Hematopoietic multipotent progenitor cell treated with erythropoietin and hydrocortisone succinate and interleukin-3 and kit ligand, for 15 days (in vitro differentiated cells): ENCODE results near the gene CFAP20DC.
"Not testable (repeated sequence)": the region's sequence is repeated elsewhere in the genome, so short reads cannot be mapped to it uniquely, and the experiment has no call there.

ENCODE experiments used
- DNase-seq: peaks from one replicate; pipeline ENCODE4 v3.0.0-alpha.2; 2015; ENCODE audit warnings: low spot score

CFAP20DC gene

DNA sequence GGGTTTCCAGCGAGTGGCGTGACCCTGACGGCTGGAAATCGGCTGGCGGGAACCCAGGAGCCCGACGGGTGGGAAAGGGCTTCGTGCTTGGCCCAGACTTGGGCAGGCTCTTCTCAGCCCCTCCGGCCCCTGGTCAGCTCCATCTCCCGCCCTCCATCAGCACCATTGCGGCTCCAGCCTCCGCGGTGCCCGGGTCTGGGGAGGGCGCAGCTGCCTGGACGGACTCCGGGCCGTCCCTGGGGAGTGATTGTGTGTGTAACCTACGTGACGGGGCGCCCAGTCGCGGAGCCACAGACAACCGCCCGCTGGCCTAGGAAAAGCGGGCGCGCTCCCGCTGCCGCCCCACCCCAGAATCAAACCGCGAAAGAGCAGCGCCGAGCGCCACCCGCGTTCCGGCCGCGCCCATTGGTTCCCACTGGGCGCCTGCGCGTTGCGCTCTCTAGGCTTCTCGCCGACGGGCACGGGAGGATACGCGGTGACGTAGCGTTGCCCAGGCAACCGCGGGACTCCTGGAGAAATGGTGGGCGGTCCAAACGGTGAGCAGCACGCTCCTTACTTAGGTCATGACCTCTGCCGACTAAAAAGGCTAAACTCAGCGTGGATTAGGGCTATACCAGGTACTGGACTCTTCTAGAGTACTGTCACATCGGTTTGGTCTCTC lies at the start of gene CFAP20DC:
Gene CFAP20DC, minus strand, starts transcription at position 355 of the 661 bp plus-strand sequence. CDS start 394 bp downstream, outside the sequence.
- peak; percentile 96 for DNase-seq

DNA sequence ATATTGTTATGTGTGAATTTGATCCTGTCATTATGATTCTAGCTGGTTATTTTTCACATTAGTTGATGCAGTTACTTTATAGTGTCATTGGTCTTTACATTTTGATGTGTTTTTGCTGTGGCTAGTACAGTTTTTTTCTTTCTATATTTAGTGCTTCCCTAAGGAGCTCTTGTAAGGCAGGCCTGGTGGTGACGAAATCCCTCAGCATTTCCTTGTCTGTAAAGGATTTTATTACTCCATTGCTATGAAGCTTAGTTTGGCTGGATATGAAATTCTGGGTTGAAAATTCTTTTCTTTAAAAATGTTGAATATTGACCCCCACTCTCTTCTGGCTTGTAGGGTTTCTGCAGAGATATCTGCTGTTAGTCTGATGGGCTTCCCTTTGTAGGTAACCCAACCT lies 48.7 kb upstream of the CFAP20DC start:
- not testable (repeated sequence) for DNase-seq

DNA sequence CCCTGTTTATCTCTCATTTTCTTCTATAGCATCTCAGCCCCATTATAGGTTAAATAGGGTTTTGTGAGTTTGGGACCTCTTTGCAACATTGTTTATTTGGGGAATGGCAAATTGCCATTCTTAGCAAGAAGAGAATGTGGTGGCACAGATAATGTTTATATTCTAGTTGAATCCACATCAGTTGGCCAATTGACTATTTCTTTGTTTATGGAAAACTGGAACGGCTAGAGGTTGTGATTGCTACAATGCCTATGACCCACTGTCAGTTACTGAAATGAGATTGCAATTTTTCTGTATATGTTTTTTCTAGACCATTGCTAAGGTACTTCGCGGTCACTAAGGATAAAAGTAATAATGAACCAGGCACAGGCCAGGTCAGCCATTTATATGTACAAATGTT lies 44.6 kb upstream of the CFAP20DC start:
- no peak for DNase-seq

DNA sequence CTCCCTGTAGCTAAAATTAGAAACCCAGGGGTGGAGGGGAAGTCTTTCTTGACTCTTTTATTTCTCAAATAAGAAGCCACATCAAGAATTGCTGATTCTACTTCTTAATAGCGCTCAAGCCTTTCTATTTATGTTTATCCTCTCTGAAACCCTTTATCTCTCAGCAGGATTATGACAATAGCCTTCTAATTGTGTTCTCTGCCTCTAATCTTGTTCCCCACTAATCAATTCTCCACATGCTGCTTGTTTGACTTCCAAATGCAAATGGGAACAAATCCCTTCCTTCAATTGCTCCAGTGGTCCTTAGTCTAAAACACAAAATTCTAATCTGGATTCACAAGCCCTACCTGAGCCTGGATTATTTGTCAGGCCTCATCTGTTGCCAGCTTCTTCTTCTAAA lies 43.7 kb upstream of the CFAP20DC start:
- DNase-seq: no peak

DNA sequence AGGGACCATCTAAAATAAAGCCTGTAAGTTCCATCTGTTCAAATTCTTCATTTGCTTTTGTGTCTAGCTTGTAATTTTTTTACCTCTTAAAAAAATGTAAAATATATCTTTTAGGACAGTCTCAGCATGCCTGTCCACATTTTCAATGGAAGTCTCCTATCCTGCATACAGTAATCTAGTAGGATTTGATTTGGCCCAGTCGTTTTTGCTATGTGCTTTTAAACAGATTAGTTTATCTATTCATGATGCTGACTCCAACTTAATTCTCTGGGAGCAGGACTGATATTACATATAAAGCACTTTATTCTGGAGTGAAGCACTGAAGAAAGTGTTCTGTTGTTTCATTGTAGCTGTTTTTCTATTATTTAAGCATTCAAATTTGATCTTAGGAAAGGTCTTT lies 38.9 kb upstream of the CFAP20DC start:
- DNase-seq: no peak

DNA sequence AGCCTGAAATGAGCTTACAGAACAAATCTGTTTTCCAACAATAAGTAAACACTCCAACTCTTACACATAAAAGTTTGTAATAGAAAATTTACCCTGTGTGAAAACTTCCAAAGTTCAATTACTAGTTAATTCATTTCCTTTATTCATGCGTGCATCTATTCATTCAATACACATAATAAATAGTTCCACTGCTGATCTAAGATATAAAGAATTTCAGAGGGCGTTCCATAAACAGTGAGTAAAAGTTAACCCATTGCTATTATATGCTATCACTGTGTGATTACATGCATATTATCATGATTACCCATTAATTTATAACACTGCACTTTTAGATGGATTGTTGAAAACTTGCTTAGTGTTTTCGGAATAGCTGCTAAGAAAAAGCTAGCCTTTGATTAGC lies 36.2 kb upstream of the CFAP20DC start:
- no peak for DNase-seq

DNA sequence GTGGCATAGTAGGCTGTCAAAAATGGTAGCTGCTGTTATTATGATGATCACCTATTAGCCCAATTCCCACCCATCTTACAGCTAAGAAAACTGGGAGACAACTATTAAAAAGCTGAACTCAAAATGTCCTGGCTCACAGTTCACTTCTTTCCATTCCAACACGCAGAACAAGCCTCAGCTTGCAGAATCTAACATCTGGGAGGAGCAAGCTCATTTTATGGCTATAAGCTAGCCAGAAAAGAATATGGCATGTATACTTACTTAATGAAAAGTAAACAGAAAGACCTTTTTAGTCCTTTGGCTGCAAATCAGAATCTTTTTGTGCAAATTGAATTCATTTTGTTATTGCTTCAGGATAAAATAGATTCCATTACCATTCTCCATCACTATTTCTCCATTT lies 34.8 kb upstream of the CFAP20DC start:
- DNase-seq: no peak

DNA sequence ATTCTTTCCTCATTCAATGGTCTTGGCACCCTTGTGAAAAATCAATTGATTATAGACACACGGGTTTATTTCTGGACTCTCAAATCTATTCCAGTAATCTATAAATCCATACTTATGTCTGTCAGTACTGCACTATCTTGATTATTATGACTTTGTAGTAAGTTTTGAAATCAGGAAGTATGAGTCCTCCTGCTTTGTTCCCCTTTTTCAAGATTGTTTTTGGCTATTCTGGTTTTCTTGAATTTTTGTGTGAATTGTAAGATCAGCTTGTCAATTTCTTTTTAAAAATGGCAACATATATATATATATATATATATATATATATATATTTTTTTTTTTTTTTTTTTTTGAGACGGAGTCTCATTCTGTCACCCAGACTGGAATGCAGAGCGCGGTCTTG lies 32.3 kb upstream of the CFAP20DC start:
- DNase-seq: no peak

DNA sequence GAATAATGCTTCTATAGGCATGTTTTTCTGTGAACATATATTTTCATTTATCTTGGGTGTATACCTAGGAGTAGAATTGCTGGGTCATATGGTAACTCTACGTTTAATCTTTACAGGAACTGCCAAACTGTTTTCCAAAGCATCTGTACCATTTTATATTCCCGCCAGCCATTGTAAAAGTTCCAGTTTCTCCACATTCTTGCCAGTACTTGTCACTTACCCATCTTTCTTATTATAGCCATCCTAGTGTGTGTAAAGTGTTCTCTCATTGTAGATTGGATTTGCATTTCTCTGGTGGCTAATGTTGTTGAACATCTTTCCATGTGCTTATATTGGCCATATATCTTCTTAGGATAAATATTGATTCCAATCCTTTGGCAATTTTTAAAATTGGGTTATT lies 31.2 kb upstream of the CFAP20DC start:
- no peak for DNase-seq

DNA sequence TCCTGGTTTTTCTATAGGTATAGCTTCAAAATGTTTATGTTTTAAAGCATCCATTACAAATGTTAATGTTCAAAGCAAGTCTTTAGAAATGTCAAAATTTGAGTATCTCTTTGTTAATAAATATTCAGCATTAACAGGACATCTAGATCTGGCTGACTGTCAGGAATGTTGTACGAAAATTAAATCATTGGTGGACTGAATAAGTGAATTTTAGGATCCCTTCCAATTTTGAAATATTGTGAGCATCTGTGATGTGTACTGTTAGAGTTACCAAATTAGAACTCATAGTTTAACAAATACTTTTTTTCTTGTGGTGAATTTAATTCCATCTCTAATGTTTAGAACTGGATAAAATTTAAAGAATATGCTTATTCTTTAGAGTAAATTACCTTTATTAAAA lies 30.1 kb upstream of the CFAP20DC start:
- DNase-seq: no peak

DNA sequence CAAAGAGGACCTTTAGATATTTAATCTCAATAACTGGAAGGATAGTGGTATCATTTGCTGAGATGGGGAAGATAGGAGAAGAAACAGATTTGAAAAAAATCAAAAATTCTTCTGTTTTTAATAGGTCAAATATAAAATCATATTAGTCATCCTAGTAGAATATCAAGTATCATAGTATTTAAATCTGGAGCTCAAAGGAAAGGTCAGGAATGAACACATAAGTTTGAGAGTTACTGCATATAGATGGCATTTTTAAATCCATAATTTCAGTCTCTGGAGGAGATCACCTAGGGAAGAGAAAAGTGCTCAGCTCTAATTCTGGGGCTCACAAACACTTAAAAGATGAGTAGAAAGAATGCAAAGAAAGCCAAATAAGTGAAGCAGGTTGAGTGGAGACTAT lies 24.9 kb upstream of the CFAP20DC start:
- DNase-seq: no peak

DNA sequence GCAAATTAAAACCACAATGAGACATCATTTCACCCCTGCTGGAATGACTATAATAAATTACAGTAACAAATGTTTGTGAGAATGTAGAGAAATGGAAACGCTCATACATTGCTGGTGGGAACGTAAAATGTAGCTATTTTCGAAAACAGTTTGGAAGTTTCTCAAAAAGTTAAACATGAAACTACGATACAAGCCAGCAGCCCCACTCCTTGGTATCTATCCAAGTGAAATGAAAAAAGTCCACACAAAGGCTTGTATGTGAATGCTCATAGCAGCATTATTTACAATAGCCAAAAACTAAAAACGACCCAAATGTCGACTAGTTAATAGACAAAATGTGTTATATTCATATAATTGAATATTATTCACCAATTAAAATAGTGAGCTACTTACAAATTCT lies 22.9 kb upstream of the CFAP20DC start:
- DNase-seq: no peak

DNA sequence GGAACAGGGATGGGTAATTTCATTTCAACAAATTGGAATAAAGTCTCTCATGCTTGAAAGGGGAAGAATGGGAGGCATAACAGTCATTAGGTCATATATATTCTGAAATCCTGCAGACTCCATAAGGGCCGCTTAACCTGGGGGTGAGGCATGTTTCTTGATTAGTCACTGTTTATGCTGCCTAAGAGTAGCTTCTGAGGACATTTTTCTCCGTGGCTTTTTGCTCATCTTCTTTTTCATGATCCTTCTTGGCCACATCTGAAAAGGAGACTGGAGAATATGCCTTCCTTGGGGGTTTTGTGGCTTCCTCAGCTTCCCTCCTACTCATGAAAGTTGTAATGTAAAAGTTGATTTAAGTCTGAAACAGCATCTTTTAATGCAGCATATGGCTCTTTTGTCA lies 20.0 kb upstream of the CFAP20DC start:
- DNase-seq: no peak

DNA sequence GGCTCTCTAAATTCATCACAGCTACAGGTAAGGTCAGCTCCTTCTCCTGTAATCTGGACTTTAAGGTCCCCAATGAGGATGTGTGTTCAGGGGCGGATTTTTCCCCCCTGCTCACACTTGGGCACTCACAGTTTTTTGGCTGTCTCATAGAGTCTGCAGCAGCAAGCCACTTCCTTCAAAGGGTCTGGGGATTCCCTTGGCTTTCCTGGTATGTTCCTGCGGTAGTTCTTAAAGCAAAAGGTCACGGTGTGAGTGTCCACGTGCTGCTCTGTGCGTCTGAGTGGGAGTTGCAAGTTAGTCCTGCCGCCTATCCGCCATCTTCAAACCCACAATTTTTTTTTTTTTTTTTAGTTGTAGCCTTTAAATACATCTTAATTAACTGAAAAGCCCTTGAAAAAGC lies 15.4 kb upstream of the CFAP20DC start:
- no peak for DNase-seq

DNA sequence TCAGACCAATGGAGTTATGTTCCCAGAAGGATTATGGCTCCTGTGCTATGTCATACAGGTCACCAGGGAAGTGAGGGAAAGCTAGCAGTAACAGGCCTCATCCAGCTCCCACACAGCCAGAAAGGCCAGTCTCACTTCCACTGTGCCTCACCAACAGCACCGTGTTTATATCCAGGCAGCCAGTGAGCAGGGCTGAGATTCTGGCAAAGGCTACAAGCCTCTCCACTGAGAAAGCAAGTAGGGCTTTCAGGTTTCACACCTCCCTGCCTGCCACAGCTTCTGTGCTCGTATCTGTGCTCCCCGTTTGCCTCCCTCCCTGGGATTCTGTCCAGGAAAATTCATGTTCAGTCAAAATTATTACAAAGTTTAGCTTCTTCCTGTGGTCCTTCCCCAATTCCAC lies 14.9 kb upstream of the CFAP20DC start:
- DNase-seq: no peak

DNA sequence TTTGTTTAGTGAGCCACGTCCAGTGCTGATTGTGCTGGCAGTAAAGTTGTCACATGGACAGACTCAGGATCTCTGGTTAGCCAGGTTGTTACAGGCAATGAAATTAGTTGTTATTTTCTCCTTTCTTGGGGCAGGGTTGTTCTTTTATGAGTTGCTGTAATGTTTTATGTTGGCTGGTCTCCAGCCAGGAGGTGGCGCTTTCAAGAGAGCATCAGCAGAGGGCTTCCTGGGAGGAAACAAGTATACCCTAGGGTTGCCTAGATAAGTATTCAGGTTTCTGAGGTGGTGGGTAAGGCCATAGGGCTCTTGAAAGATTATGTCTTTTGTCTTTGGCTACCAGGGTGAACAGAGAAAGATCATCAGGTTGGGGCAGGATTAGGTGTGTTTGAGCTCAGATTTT lies 14.5 kb upstream of the CFAP20DC start:
- DNase-seq: no peak

DNA sequence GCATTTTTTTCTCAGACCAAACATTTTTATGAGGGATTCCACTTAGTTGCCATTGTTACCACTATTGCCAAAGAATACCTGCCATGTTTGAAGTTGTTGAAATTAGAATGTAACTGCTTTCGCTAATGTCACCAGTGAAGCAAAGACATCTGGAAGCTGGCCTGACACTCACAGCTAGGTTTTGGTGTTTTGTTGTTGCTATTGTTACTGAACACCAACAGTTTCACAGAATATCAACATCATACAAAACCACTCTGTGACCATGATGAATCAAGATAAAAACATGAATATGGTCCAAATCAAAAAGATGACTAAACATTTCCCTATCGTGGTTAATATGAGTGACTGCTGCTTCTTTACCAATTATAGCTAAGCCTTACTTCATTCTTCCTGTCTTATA lies 6.9 kb upstream of the CFAP20DC start:
- no peak for DNase-seq

DNA sequence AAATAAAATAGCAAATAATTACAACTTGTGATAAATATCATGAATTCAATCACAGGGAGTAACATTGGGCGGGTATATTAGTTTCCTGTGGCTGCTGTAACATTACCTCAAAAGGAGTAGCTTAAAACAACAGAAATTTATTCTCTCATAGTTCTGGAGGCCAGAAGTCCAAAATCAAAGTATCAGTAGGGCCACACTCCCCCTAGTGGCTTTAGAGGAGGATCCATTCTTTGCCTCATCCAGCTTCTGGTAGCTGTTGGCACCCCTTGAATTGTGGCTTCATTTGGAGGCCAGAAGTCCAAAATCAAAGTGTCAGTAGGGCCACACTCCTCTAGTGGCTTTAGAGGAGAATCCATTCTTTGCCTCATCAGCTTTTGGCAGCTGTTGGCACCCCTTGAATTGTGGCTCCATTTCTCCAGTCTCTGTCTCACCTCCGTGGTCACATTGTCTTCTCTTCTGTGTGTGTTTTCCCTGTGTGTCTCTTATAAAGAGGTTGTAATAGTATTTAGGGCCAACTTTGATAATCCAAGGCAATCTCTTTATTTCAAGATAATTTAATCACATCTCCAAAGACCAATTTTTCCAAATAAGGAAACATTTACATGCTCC lies 3.1 kb upstream of the CFAP20DC start:
- DNase-seq: peak; percentile 70

DNA sequence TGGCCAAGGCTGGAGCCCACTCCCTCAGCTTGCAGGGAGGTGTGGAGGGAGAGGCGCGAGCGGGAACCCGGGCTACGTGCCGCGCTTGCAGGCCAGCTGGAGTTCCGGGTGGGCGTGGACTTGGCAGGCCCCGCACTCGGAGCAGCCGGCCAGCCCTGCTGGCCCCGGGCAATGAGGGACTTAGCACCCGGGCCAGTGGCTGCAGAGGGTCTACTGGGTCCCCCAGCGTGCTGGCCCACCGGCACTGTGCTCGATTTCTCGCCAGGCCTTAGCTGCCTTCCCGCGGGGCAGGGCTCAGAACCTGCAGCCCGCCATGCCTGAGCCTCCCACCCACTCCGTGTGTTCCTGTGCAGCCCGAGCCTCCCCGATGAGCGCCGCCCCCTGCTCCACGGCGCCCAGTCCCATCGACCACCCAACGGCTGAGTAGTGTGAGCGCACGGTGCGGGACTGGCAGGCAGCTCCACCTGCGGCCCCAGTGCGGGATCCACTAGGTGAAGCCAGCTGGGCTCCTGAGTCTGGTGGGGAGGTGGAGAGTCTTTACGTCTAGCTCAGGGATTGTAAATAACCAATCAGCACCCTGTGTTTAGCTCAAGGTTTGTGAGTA lies 1.1 kb upstream of the CFAP20DC start:
- DNase-seq: not testable (repeated sequence)

DNA sequence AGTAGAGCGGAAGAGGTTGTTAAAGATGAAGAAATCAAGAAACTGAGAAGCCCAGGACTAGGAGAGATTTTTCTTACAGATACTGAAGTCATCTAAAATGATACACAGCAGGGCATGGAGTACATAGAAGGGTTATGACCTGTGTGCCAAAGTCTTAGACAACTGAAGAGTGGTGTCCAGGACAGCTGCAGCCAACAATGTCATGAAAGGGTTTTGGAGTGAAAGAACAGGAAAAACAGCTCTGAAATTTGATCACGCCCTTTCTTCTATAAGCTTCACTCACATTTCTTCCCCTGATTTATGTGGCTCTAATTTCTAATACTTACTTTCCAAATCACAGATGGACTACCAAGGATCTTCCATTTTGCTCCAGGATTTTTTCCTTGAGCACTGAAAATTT lies 3.0 kb downstream of the CFAP20DC start:
- DNase-seq: no peak

DNA sequence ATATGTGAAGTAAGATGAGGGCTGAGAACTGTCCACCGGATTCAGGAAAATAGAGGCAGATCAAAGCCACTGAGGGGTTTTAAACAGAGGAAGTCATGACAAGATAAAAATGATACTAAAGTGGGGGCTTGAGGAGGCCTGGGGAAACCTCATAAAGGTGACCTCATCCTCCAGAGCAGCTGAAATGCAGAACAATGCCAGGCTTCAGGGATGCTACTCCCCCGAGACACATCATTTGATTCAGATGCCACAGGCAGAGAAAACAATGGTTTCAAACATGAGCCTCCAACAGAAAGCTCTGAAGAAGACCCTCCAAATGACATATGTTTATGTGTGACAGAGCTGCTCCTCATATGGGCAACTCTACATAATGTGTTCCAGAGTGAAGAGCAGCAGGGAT lies 6.4 kb downstream of the CFAP20DC start:
- DNase-seq: no peak

DNA sequence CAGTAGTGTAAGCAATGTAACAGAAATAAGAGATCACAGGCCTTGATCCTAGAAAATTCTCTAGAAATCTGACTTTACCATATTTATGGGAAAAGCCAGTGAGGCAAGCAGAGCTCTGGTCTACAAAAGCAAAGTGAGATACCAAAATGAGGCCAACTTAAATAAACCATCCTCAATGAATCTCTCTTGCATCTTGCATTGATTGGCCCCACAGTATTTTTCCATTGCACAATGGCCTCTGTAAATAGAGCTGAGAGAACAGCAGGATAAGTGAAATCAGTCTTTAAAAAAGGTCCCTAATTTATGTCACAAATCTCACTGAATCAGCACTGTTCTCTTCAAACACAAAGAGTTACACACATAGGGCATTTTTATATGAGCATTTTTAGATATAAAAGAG lies 8.9 kb downstream of the CFAP20DC start:
- DNase-seq: no peak

DNA sequence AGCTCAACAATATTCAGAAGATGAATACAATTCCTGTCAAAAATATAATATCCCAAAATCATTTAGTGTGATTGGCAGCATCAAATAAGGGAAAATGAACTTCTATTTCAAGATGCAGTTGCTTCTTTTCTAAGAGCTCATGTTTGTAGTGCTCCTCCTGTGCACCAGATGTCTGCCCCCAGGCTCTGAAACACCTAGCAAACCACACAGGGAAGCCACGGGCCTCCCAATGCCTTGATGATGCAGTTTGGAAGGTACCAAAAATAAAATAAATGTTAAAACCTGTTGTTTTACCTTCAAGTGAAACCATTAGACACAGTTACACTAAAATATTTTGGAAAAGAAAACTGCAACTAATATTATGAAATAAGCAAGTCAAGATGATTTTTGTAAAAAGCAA lies 22.2 kb downstream of the CFAP20DC start:
- no peak for DNase-seq

DNA sequence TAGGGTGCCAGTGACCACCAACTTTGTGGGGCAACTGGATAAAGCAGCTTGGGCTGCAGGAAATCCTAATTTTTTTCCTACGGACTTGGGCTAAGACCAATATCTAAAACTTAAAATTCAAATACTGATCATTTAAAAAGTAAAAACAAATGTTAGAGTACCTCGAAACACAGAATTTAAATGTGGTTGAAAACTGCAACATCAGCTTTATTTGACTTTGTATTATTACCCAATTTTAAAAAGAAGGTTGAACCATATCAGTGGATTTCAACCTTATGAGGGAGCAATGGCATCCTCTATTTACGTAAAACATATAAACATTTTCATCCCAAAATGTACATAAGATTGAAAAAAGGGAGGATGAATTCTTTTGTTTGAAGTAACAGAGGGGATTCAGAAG lies 26.2 kb downstream of the CFAP20DC start:
- no peak for DNase-seq
